HG03432 (cell line): Measurements from ENCODE around the gene TNS1.
"Not testable (repeated sequence)": the region's sequence is repeated elsewhere in the genome, so short reads cannot be mapped to it uniquely, and the experiment has no call there.

ENCODE experiments used
- ATAC-seq: cut with Tn5 transposase; IDR thresholded peaks from one replicate; pipeline ENCODE4 v1.9.1; 2021; ENCODE audit warnings: mild to moderate bottlenecking, moderate library complexity; ENCODE audit not compliant: unreplicated experiment

Gene TNS1

GRCh38 chr2:218002845-218003180 is at the start of gene TNS1:
TSS of gene TNS1 (minus strand) at chr2:218002995. CDS start at chr2:218002872, 123 bp downstream.
- no peak for ATAC-seq

- no peak for ATAC-seq
These were observed 49.1 kb upstream of the TNS1 start for GRCh38 chr2:218051903-218052302.

GRCh38 chr2:218047536-218048225 is 44.9 kb upstream of the TNS1 start:
- ATAC-seq: no peak

- ATAC-seq: peak; percentile 95
These were observed 43.4 kb upstream of the TNS1 start for GRCh38 chr2:218046238-218046637.

- ATAC-seq: not testable (repeated sequence)
These were observed 41.8 kb upstream of the TNS1 start for GRCh38 chr2:218044599-218044998.

GRCh38 chr2:218043701-218044109 is 40.9 kb upstream of the TNS1 start:
- no peak for ATAC-seq

- no peak for ATAC-seq
These were observed 40.3 kb upstream of the TNS1 start for GRCh38 chr2:218043100-218043499.

- ATAC-seq: no peak
These were observed 38.7 kb upstream of the TNS1 start for GRCh38 chr2:218041302-218042168.

- no peak for ATAC-seq
These were observed 38.1 kb upstream of the TNS1 start for GRCh38 chr2:218040883-218041282.

GRCh38 chr2:218039171-218039570 is 36.4 kb upstream of the TNS1 start:
- ATAC-seq: no peak

- no peak for ATAC-seq
These were observed 33.6 kb upstream of the TNS1 start for GRCh38 chr2:218036371-218036770.

- no peak for ATAC-seq
These were observed 32.8 kb upstream of the TNS1 start for GRCh38 chr2:218035463-218036100.

GRCh38 chr2:218034497-218035213 is 31.9 kb upstream of the TNS1 start:
- peak; percentile 83 for ATAC-seq

- no peak for ATAC-seq
These were observed 31.0 kb upstream of the TNS1 start for GRCh38 chr2:218033590-218034496.

- no peak for ATAC-seq
These were observed 30.4 kb upstream of the TNS1 start for GRCh38 chr2:218033208-218033589.

GRCh38 chr2:218032336-218033171 is 29.8 kb upstream of the TNS1 start:
- ATAC-seq: no peak

- ATAC-seq: no peak
These were observed 29.0 kb upstream of the TNS1 start for GRCh38 chr2:218031771-218032257.

GRCh38 chr2:218031261-218031660 is 28.5 kb upstream of the TNS1 start:
- no peak for ATAC-seq
